Measurements from ENCODE around the gene PJA2. TPM values are rescaled to one million over a fixed set of nuclear protein-coding genes. Genes with fewer than 3 reads are reported as not detected.
A peak's percentile ranks its signal among the peaks of the same experiment; 100 is the strongest.

Gene PJA2
- total RNA-seq, 1 experiment from 2014 or later = 50.8 TPM

GRCh38 chr5:109350537-109351270, 59.1 kb downstream of the PJA2 start:
- no peak for DNase-seq (ENCODE audit: extremely low read depth, low read depth)

- no peak for DNase-seq (ENCODE audit: extremely low read depth, low read depth)
Observed at GRCh38 chr5:109349388-109349787, 60.4 kb downstream of the PJA2 start.

- no peak for DNase-seq (ENCODE audit: extremely low read depth, low read depth)
Observed at GRCh38 chr5:109347252-109347888, 62.4 kb downstream of the PJA2 start.

- no peak for DNase-seq (ENCODE audit: extremely low read depth, low read depth)
Observed at GRCh38 chr5:109345699-109346098, 64.1 kb downstream of the PJA2 start.

- DNase-seq (ENCODE audit: extremely low read depth, low read depth) = no peak
Observed at GRCh38 chr5:109340351-109340750, 69.4 kb downstream of the PJA2 start.

- no peak for DNase-seq (ENCODE audit: extremely low read depth, low read depth)
Observed at GRCh38 chr5:109335114-109335513, 74.7 kb downstream of the PJA2 start.

DNA sequence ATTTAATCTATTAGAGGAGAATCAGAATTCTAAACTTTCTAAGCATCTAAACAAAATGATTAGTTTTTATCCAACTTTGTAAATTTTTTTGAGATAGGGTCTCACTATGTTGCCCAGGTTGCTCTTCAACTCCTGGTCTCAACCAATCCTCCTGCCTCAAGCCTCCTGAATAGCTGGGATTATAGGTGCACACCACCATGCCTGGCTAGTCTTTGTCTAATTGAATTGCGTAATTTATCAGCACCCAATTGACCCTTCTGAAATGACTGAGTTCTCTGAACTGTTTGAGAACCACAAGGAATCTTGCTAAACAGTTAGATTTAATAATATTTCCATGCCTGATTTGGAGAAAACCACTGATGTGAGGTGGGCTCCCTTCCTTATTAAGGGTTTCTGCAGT, 75.7 kb downstream of the PJA2 start:
- DNase-seq (ENCODE audit: extremely low read depth, low read depth) = no peak

DNA sequence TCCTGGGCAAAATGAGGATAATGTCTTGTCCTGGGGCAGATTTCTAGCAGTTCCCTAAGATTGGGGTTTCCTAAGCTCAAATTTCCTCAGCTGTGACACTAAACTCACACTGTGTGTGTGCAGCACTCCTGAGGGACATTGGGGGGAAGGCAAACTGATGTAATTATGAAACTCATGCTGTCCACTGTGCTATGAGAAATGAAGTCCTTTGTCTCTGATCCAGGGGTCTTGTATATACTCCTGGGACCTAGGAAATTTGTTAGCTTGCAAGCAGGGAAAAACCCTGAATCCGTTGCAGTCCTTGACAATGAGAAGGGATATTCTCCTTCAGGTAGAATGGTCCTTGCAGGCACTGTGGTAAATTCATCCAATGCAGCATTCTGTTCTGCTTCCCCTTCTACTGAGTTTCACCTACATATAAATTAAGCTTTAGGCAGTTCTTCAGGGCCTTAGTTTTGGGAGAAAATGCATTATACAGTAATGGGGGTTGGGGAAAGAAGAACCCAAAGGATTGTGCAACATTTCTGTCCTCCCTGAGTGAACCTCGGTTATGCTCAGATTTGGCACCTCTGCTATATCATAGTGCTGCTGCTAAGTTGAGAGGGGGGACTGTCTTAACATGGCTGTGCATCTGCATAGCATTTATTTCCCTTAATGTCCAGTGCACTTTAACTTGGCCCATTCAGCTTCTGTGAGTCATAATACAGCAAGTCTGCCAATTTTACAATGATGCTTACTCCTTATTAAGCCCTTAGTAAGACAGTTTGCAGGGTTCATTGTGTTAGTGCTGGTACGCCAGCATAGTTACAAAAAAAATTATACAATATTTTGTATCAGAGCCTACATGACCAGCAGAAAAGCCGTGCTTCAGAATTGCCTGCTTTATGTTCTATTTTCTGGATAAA, 80.2 kb downstream of the PJA2 start:
- DNase-seq (ENCODE audit: extremely low read depth, low read depth) = no peak

GRCh38 chr5:109328626-109329025, 81.1 kb downstream of the PJA2 start:
- no peak for DNase-seq (ENCODE audit: extremely low read depth, low read depth)

- DNase-seq (ENCODE audit: extremely low read depth, low read depth) = no peak
Observed at GRCh38 chr5:109327570-109327969, 82.2 kb downstream of the PJA2 start.

DNA sequence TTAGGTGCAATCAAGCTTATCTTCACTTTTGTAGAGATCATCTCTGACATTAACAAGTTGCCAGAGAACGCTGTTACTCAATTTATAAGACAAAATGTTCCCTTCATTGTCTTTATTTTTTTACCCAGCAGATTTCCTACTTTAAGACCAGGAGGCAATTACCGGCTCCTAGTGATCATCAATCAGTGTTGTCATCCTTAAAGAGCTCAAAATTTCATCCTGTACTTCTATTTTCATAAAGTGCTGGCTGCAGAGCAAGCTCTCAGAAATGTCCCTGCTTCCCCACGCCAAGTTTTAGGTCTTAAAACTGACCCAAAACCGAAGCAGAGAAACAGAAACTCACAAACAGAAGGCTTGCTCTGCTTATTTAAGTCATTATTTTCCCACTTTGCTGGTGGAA, 82.9 kb downstream of the PJA2 start:
- no peak for DNase-seq (ENCODE audit: extremely low read depth, low read depth)

- DNase-seq (ENCODE audit: extremely low read depth, low read depth) = no peak
Observed at GRCh38 chr5:109325456-109325855, 84.3 kb downstream of the PJA2 start.

- DNase-seq (ENCODE audit: extremely low read depth, low read depth) = no peak
Observed at GRCh38 chr5:109324931-109325330, 84.8 kb downstream of the PJA2 start.

DNA sequence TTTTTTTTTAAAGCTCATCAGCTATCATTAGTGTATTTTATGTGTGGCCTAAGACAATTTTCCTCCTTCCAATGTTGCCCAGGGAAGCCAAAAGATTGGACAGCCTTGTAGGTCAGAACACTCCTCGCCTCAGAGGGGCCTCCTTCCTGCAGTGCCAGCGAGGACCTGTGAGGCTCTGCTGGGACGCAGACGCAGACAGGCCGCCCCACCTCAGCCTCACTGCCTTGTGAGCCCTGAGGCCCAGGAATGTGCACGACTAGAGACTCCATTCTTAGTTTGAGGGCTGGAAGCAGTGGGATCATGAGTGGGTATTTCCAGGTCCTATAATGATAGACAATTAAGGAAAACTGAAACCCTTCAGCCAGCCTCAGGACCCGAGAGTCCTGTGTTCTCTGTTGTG, 85.4 kb downstream of the PJA2 start:
- no peak for DNase-seq (ENCODE audit: extremely low read depth, low read depth)

GRCh38 chr5:109322694-109323093, 87.1 kb downstream of the PJA2 start:
- no peak for DNase-seq (ENCODE audit: extremely low read depth, low read depth)

- no peak for DNase-seq (ENCODE audit: extremely low read depth, low read depth)
Observed at GRCh38 chr5:109319351-109319750, 90.4 kb downstream of the PJA2 start.

- DNase-seq (ENCODE audit: extremely low read depth, low read depth) = no peak
Observed at GRCh38 chr5:109318455-109319108, 91.2 kb downstream of the PJA2 start.

DNA sequence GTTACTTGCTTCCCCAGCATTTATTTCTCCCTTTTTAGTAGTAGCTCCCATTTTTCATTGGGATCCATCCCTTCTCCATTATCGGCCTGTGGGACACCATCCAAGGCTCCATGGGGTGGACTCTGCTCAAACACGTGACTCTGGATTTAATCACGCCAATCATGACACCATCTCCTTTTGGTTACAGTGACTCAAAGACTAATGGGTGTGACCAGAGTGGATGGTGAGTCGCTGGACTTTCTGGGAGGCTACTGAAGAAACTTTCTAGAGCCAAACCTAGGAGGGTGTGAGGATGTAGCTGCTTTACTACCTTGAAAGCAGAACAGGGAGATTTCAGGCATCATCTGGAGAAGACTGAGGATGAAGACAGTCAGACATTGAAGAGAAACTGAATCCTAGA, 93.1 kb downstream of the PJA2 start:
- DNase-seq (ENCODE audit: extremely low read depth, low read depth) = peak; percentile 12

DNA sequence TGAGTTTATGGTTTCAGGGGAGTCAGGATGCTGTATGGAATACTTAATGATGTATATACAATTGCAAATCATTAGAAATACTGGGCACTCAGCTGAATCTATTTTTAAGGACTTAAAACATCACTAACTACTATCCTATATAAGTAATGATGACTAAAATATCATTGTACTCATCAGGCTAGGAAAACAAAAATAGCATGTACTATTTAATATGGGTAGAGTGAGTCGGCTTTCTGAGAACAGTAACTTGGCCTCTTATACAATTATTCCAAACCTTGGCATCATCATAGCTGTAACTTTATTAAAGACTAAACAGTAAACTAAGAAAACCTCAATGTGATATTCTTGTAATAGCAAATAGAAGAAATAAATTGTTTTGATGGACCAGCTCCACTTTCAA, 94.5 kb downstream of the PJA2 start:
- DNase-seq (ENCODE audit: extremely low read depth, low read depth) = no peak

DNA sequence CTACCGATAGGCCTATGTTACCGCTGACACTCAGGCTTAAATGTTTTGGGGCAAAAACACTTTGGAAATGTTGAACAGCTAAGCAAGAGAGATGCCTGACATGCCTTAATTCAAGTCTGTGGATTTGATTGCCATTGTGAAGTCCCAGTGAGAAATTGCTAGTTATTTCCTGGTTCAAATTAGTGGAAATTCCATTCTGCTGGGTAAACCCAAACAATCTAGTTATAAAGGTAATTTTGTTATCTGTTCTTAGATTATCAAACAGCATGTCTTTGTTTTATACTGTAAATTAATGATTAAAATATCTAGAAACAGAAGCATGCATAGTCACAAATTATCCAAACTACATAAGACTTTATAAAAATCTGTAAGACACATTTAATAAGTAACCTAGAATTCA, 96.6 kb downstream of the PJA2 start:
- DNase-seq (ENCODE audit: extremely low read depth, low read depth) = no peak

DNA sequence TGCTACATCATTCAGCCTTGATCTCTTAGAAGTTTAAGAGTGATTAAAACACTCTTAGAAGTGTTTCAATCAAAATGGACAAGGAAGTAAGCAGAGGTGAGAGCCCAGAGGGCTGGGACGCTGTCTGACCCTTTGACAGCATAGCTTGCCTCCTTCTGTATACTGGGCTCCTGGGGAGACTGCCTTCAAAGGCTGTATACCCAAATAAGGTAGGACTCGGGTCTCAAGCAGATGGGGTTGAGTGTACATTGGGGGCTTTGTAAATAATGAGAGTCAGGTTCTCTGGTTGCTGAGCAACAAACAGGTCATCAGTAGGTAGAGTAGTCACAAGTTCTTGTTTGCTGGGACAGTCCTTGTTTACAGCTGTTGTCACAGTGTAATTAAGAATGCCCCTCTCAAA, 97.1 kb downstream of the PJA2 start:
- DNase-seq (ENCODE audit: extremely low read depth, low read depth) = no peak

Data from NCI-H460 (cell line).